Keratinocyte (primary cell): ENCODE data around the gene RNASEH1. TPM values are rescaled to one million over a fixed set of nuclear protein-coding genes. Genes with fewer than 3 reads are reported as not detected.

ENCODE experiments used
- DNase-seq: peaks from one replicate; pipeline ENCODE4 v3.0.0-alpha.2; 2011; ENCODE audit warnings: low read depth, missing footprints, low spot score
- FAIRE-seq: peaks from 2 replicates; lab custom pipeline; 2011; peaks lifted over from hg19 to GRCh38; lab: Jason Lieb, UNC
- H2AFZ ChIP-seq: 2 replicates; pipeline ENCODE4 v1.6.0; 2012; ENCODE audit warnings: low read length, control low read depth, inconsistent platforms; ENCODE audit not compliant: control insufficient read depth
- H3K27ac ChIP-seq: 2 replicates; pipeline ENCODE4 v1.5.1; 2011; ENCODE audit warnings: low read length; ENCODE audit not compliant: control insufficient read depth, insufficient read depth
- H3K27me3 ChIP-seq: 3 replicates; pipeline ENCODE4 v1.6.0; 2011; ENCODE audit warnings: low read length; ENCODE audit not compliant: control insufficient read depth, insufficient read depth; ENCODE audit errors: extremely low read depth
- H3K36me3 ChIP-seq, 2 experiments: 2 replicates in 1 of 2; 3 replicates in 1 of 2; pipeline ENCODE4 v1.5.1; 2011; ENCODE audit warnings: low read length in 2 of 2, mild to moderate bottlenecking in 1 of 2; ENCODE audit not compliant: control insufficient read depth in 2 of 2, insufficient read depth in 2 of 2; ENCODE audit errors: extremely low read depth in 1 of 2
- H3K4me1 ChIP-seq: 3 replicates; pipeline ENCODE4 v1.5.1; 2011; ENCODE audit warnings: low read length; ENCODE audit not compliant: control insufficient read depth, insufficient read depth; ENCODE audit errors: extremely low read depth
- H3K4me2 ChIP-seq: 3 replicates; pipeline ENCODE4 v1.6.0; 2011; ENCODE audit warnings: low read depth, low read length; ENCODE audit not compliant: control insufficient read depth, insufficient read depth; ENCODE audit errors: extremely low read depth
- H3K4me3 ChIP-seq, 3 experiments: fragments of 200-600 bp in 1 of 3; sonication (generic) in 1 of 3; 2 replicates in 2 of 3; 3 replicates in 1 of 3; pipeline ENCODE4 v1.5.1; 2011 to 2016; ENCODE audit warnings: low read length in 3 of 3, mild to moderate bottlenecking in 3 of 3, control low read depth in 2 of 3, inconsistent platforms in 1 of 3, low read depth in 1 of 3, mixed read lengths in 1 of 3, mixed run types in 1 of 3, moderate library complexity in 1 of 3; ENCODE audit not compliant: control insufficient read depth in 2 of 3, insufficient read depth in 2 of 3; ENCODE audit errors: extremely low read depth in 1 of 3
- H3K79me2 ChIP-seq: 2 replicates; pipeline ENCODE4 v1.6.0; 2012; ENCODE audit warnings: low read length; ENCODE audit not compliant: control insufficient read depth, insufficient read depth
- H3K9ac ChIP-seq: 3 replicates; pipeline ENCODE4 v1.6.0; 2011; ENCODE audit warnings: low read length; ENCODE audit not compliant: control insufficient read depth, insufficient read depth; ENCODE audit errors: extremely low read depth
- H3K9me1 ChIP-seq: 3 replicates; pipeline ENCODE4 v1.6.0; 2011; ENCODE audit warnings: low read length; ENCODE audit not compliant: control insufficient read depth, insufficient read depth; ENCODE audit errors: extremely low read depth
- H3K9me3 ChIP-seq: 2 replicates; pipeline ENCODE4 v1.5.1; 2012; ENCODE audit warnings: low read depth, low read length; ENCODE audit not compliant: control insufficient read depth
- H4K20me1 ChIP-seq: 3 replicates; pipeline ENCODE4 v1.6.0; 2011; ENCODE audit warnings: low read length; ENCODE audit not compliant: control insufficient read depth, insufficient read depth; ENCODE audit errors: extremely low read depth
- CTCF ChIP-seq, 3 experiments: IDR thresholded peaks in 1 of 3; conservative IDR thresholded peaks in 1 of 3; optimal IDR thresholded peaks in 1 of 3; 2 replicates in 2 of 3; 3 replicates in 1 of 3; pipeline versions ENCODE3 to v1.5.1; 2011; ENCODE audit warnings: low read length in 3 of 3, mild to moderate bottlenecking in 3 of 3, moderate library complexity in 2 of 3, control low read depth in 1 of 3, inconsistent platforms in 1 of 3; ENCODE audit not compliant: insufficient read depth in 2 of 3; ENCODE audit errors: extremely low read depth in 1 of 3
- EZH2 ChIP-seq: IDR thresholded peaks from one replicate; pipeline ENCODE4 v1.6.1; 2012; ENCODE audit warnings: inconsistent platforms, mild to moderate bottlenecking, low read length, moderate library complexity
- dilution Hi-C: fragments of 300-500 bp; cut with MboI; formaldehyde crosslinking; loops from one replicate; pipeline ENCODE4 v1.7.0; 2020; ENCODE audit warnings: low sequenced_read_pairs; ENCODE audit not compliant: extremely low pct_ligation_motif_present
- polyA plus RNA-seq, 5 experiments: library from polyadenylated mRNA; depleted of rRNA in 3 of 5; stranded (reverse) in 3 of 5; stranded (forward) in 1 of 5; unstranded in 1 of 5; fragments of >200 nt; gene quantifications; 1 replicate in 1 of 5; 2 replicates in 3 of 5; 3 replicates in 1 of 5; pipeline versions ENCODE4 v1.2.1 to v1.2.3, GENCODE V29; 2011 to 2012; ENCODE audit warnings: missing spikeins in 2 of 5, low read depth in 1 of 5, low replicate concordance in 1 of 5

Gene RNASEH1
- polyA plus RNA-seq, 1 donor (not counting 4 experiments of a cell fraction or from before 2014, with no cell fraction given): 15.3 TPM

- no peaks in the 10 kb centered on the region for H3K4me1 ChIP-seq
- no peaks in the 10 kb centered on the region for H3K27me3 ChIP-seq
- peaks cover 3% of the 10 kb centered on the region for H4K20me1 ChIP-seq
- no peak overlapping the region for H3K27ac ChIP-seq
- no peaks in the 10 kb centered on the region for H3K9me3 ChIP-seq
- no peak for TF ChIP-seq CTCF (optimal IDR thresholded peaks at IDR 0.05 in 1 of 3, IDR thresholded peaks at IDR 0.05 in 1 of 3, conservative IDR thresholded peaks at IDR 0.05 in 1 of 3; ENCODE audit: extremely low read depth in 1 of 3, insufficient read depth in 2 of 3, low read length in 3 of 3)
- no peak for TF ChIP-seq EZH2
- no peak for DNase-seq
- no peak overlapping the region for H3K4me3 ChIP-seq
- no peak overlapping the region for H3K4me2 ChIP-seq
- H3K36me3 ChIP-seq: peaks cover 25 to 36% of the 10 kb centered on the region in 2 experiments
- dilution Hi-C loops: no loop called here
- no peak overlapping the region for H3K9ac ChIP-seq
- FAIRE-seq: no peak
- H3K9me1 ChIP-seq: no peaks in the 10 kb centered on the region
- no peak overlapping the region for H2AFZ ChIP-seq
- peaks cover 14% of the 10 kb centered on the region for H3K79me2 ChIP-seq
Observed at GRCh38 chr2:3545788-3546478, 12.2 kb downstream of the RNASEH1 start.

GRCh38 chr2:3543023-3543683 lies 15.0 kb downstream of the RNASEH1 start:
- Histone ChIP-seq H3K36me3 (peaks cover 12 to 24% of the 10 kb centered on the region in 2 experiments), H3K4me2 (no peak overlapping the region), H3K4me3 (no peak overlapping the region), H3K27ac (no peak overlapping the region), H2AFZ (no peak overlapping the region), H4K20me1 (peaks cover 3% of the 10 kb centered on the region), H3K79me2 (peaks cover 14% of the 10 kb centered on the region), H3K27me3 (no peaks in the 10 kb centered on the region), H3K9ac (no peak overlapping the region), H3K9me3 (no peaks in the 10 kb centered on the region), H3K4me1 (no peaks in the 10 kb centered on the region), H3K9me1 (no peaks in the 10 kb centered on the region)
- FAIRE-seq (no peak), DNase-seq (no peak)
- TF ChIP-seq CTCF (optimal IDR thresholded peaks at IDR 0.05 in 1 of 3, IDR thresholded peaks at IDR 0.05 in 1 of 3, conservative IDR thresholded peaks at IDR 0.05 in 1 of 3; ENCODE audit: extremely low read depth in 1 of 3, insufficient read depth in 2 of 3, low read length in 3 of 3): no peak
- no peak for TF ChIP-seq EZH2
- dilution Hi-C loops: no loop called here
